GM18502 (cell line): ENCODE results near the gene DTWD1.
"Not testable (repeated sequence)": the region's sequence is repeated elsewhere in the genome, so short reads cannot be mapped to it uniquely, and the experiment has no call there.

Experiments
- ATAC-seq: cut with Tn5 transposase; IDR thresholded peaks from one replicate; pipeline ENCODE4 v1.9.1; 2021; ENCODE audit warnings: mild to moderate bottlenecking; ENCODE audit not compliant: unreplicated experiment, poor library complexity

DTWD1 gene

GRCh38 chr15:49620658-49621368 is at the start of gene DTWD1, which contains the start of gene FAM227B:
Gene DTWD1 (plus strand): TSS chr15:49621048. CDS start chr15:49625168, 4,120 bp downstream.
Gene FAM227B (minus strand): TSS chr15:49620818. CDS start chr15:49615171, 5,647 bp downstream.
- ATAC-seq, result peak; percentile 98

GRCh38 chr15:49573421-49573820 is 47.4 kb upstream of the DTWD1 start:
- ATAC-seq, result no peak

- peak; percentile 86 for ATAC-seq
Measured at GRCh38 chr15:49589030-49589429, 31.8 kb upstream of the DTWD1 start.

- ATAC-seq, result not testable (repeated sequence)
Measured at GRCh38 chr15:49592829-49593316, 28.0 kb upstream of the DTWD1 start.

- no peak for ATAC-seq
Measured at GRCh38 chr15:49604625-49605409, 16.0 kb upstream of the DTWD1 start.

- ATAC-seq, result no peak
Measured at GRCh38 chr15:49605588-49605987, 15.3 kb upstream of the DTWD1 start.

- no peak for ATAC-seq
Measured at GRCh38 chr15:49606594-49606993, 14.3 kb upstream of the DTWD1 start.

GRCh38 chr15:49610157-49610918 is 10.5 kb upstream of the DTWD1 start:
- no peak for ATAC-seq

GRCh38 chr15:49612240-49612639 is 8.6 kb upstream of the DTWD1 start:
- not testable (repeated sequence) for ATAC-seq

GRCh38 chr15:49619226-49619625 is 1.6 kb upstream of the DTWD1 start:
- ATAC-seq, result no peak

GRCh38 chr15:49620199-49620598 is 649 bp upstream of the DTWD1 start:
- ATAC-seq, result peak; percentile 1

- ATAC-seq, result no peak
Measured at GRCh38 chr15:49621401-49621811, 558 bp downstream of the DTWD1 start.

- no peak for ATAC-seq
Measured at GRCh38 chr15:49621887-49622286, 1.0 kb downstream of the DTWD1 start.

- ATAC-seq, result no peak
Measured at GRCh38 chr15:49622561-49622960, 1.7 kb downstream of the DTWD1 start.

- ATAC-seq, result no peak
Measured at GRCh38 chr15:49624056-49624455, 3.2 kb downstream of the DTWD1 start.

- no peak for ATAC-seq
Measured at GRCh38 chr15:49625460-49626036, 4.7 kb downstream of the DTWD1 start.

GRCh38 chr15:49627407-49627877 is 6.6 kb downstream of the DTWD1 start:
- ATAC-seq, result no peak

GRCh38 chr15:49628379-49628778 is 7.5 kb downstream of the DTWD1 start:
- ATAC-seq, result no peak

- ATAC-seq, result no peak
Measured at GRCh38 chr15:49637857-49638256, 17.0 kb downstream of the DTWD1 start.

GRCh38 chr15:49644364-49644794 is 23.5 kb downstream of the DTWD1 start:
- ATAC-seq, result no peak
